GM12873 (cell line): ENCODE results near the gene RNU5B-1.

ENCODE experiments used
- TF ChIP-seq, protein P1 (sequence below): IDR thresholded peaks from 2 replicates; pipeline ENCODE4 v1.5.1; 2012; ENCODE audit warnings: low read depth, mild to moderate bottlenecking, moderate library complexity, low read length, control low read depth; ENCODE audit not compliant: insufficient read depth; ENCODE audit errors: missing control alignments

Gene RNU5B-1

DNA sequence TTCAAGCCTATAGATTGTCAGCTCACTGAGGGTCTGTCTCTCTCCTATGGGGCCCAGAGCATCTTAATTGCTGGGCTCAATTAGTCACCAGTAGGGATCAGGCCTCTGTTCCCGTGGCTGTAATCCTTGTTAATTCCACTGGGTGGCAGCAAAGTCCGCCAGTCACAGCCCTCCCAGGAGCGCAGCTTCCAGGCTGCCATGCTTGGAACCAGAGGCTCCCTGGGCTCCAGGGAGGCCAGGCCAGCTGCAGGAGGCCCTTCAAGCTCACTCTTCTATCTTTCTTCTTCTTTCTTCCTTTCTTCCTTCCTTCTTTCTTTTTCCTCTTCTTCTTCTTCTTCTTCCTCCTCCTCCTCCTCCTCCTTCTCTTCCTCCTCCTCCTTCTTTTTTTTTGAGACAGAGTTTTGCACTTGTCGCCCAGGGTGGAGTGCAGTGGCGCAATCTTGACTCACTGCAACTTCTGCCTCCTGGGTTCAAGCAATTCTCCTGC is 14.4 kb downstream of the RNU5B-1 start:
- TF ChIP-seq, protein P1, sequence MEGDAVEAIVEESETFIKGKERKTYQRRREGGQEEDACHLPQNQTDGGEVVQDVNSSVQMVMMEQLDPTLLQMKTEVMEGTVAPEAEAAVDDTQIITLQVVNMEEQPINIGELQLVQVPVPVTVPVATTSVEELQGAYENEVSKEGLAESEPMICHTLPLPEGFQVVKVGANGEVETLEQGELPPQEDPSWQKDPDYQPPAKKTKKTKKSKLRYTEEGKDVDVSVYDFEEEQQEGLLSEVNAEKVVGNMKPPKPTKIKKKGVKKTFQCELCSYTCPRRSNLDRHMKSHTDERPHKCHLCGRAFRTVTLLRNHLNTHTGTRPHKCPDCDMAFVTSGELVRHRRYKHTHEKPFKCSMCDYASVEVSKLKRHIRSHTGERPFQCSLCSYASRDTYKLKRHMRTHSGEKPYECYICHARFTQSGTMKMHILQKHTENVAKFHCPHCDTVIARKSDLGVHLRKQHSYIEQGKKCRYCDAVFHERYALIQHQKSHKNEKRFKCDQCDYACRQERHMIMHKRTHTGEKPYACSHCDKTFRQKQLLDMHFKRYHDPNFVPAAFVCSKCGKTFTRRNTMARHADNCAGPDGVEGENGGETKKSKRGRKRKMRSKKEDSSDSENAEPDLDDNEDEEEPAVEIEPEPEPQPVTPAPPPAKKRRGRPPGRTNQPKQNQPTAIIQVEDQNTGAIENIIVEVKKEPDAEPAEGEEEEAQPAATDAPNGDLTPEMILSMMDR, result peak; percentile 83

DNA sequence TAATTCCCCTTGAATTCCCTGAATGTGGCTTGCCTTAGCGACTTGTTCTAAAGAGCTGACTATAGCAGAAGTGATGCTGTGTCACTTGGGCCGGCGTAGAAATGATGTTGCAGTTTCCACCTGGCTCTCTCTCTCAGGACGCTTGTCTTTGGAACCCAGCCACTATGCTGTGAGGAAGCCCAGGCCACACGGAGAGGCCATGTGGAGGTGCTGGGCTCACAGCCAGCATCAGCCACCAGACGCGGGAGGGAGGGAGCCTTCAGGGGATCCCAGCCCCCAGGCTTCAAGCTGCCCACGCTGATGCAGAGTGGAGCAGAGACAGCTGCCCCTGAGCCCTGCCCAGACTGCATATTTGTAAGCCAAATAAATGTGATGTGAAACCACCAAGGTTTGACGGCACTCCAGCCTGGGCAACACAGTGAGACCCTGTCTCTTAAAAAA is 18.6 kb downstream of the RNU5B-1 start:
- TF ChIP-seq, protein P1, result no peak

DNA sequence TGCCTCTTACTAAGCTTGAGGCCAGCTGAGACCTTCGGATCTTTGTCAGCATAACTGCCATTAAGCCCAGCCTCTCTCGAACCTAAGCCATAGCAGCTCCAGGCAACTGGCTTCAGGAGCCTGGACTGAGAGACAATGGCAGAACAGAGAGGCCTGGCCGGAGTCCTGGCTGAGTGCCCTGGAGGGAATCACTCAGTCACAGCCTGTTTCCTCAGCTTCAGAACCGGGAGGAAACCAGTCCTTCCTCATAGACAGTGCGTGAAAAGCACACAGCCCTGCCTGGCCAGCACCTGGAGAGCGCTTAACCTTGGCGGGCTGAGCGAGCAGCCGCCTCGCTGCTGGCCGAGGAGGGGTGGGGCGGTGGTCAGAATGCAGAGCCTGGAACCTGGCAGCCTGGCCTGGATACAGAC is 21.6 kb downstream of the RNU5B-1 start:
- TF ChIP-seq, protein P1, result no peak

DNA sequence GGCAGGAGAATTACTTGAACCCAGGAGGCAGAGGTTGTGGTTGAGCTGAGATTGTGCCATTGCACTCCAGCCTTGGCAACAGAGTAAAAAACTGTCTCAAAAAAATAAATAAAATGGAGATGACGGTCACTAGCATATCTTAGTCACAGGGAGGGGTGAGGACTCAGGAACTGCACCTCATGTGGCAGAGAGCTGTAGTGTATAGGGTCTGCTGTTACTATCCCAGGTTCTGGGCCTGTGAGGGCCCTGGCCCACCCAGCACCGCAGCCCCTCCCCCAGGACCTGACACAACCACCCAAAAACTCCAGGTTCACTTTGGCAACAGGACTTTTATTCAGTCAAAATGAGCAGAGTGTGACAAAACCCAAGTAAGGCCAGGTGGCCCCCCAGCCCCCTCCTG is 22.3 kb downstream of the RNU5B-1 start:
- TF ChIP-seq, protein P1, result no peak

DNA sequence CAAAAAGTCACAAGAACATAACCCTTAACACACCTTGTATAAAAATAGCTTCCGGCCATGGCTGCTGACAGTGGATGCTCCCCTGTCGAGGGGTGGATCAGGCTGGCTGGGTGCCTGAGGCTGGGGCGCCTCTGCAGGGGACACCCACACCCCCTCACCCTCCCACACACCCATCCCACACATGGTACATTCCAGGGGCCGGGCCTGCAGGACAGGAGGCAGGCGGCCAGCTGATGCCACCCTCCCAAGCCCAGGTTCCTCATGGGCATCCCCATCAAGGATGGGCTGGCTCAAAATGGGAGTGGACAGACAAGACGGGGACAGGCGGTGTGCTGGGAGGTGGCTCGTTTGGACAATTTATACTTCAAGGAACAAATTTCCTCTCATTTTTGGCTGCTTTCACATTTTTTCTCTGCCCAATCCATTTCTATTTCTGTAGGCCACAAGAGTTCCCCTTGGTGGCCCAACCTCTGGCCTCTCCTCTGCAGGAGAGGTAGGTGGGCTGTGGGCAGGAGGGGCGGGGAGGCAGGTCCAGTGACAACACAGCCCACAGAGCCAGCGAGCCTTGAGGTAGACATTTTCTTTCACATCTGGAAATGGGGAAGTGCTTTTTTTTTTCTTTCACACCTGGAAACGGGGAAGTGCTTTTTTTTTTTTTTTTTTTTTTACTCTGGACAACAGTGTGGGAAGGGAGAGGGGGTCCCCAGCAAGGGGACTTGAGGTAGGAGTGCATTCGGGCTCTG is 23.3 kb downstream of the RNU5B-1 start:
- TF ChIP-seq, protein P1, result no peak

DNA sequence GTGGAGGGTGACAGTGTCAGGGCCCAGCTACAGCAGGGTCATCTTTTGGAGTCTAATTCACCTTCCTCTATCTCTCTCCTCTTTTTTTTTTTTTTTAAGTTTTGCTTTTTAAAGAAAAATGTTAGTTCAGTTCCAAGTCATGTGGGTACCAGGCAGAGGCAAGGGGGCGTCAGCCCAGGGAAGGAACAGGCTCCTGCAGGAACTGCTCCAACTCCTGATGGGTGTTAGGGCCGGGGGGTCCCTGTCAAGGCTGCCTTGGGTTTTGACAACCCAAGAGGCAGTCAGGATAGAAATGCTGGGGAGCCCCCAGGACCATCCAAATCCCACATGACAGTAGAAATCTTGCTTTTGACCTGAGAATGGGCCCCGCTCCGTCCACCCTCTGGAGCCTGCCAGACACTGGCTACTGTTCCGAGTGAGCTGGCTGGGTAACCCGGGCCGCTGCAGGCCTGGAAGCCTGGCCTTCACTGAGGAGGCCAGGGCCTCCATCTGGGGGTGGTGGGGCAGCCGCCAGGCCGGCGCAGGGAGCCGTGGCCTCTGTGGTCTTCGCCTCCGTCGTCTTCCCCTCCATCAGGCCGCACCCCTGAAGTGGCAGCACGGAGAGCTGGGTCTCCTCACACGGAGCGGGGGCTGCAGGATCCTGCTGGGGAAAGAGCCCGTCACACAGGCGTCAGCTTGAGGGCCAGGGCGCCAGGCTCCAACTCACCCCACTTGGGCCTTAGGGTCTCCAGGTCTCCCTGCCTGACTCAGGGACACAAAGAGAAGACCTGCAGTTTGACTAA is 24.2 kb downstream of the RNU5B-1 start:
- TF ChIP-seq, protein P1, result no peak

DNA sequence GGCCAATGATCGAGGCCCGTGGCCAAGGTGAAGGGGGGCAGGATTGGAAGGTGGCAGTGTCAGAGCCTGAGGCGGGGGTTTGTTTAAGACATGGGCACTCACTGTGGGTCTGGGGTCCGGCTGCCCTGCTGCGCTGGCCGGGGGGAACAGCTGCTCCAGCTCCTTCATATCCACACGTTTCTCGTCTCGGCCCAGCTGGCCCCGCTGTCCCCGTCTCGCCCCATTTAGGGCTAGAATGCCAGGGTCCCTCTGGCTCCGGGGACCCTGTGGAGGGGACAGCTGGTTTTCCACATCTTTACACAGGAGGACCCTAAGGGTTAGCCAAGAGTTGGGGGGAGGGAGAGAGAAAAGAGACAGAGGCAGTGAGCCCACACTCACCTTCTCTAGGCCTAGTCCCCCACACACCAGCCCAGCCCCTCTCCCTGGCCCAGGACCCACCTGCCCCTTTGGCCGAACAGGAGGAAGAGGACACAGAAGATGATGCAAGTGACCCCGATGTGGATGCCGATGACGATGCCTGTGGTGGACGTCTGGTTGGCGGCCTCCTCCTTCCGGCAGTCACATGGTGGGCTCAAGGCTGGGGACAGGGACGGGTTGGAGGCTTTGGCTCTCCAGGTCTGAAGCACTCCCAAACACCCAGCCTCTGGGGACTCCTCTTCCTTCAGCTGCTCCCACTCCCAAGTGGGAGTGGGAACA is 25.0 kb downstream of the RNU5B-1 start:
- TF ChIP-seq, protein P1, result no peak
